ENCODE measurements around the gene AQP1. TPM values are rescaled to one million over a fixed set of nuclear protein-coding genes. Genes with fewer than 3 reads are reported as not detected.

Gene AQP1
- total RNA-seq, 1 donor from 2014 or later, result 18.0 TPM

DNA sequence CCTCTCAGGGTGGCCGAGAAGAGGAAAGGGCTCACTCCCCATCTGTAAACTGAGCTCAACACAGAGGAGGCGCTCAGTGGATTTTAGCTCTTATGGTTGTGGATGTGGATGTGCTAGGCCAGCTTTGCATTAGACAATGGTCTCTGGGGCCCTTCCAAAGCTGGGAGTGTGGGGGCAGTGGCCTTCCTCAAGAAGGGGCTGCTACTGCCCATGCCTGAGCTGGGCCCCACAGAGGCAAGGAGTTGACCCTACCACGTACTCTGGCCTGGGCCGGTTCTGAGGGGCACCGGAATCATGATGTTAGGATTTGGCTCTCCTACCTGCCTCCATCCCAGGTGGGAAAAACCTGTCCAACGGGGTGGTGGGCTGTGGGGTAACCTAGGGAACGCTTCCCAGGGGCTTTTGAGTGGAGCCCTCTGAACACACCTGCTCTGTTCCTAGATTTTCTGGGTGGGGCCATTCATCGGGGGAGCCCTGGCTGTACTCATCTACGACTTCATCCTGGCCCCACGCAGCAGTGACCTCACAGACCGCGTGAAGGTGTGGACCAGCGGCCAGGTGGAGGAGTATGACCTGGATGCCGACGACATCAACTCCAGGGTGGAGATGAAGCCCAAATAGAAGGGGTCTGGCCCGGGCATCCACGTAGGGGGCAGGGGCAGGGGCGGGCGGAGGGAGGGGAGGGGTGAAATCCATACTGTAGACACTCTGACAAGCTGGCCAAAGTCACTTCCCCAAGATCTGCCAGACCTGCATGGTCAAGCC is 11.5 kb downstream of the AQP1 start:
- DNase-seq (ENCODE audit: low spot score), result peak; percentile 69
- peaks cover 1% of the 10 kb centered on the region for H3K36me3 Mint-ChIP-seq (ENCODE audit: low read depth)
- TF ChIP-seq, protein P1, sequence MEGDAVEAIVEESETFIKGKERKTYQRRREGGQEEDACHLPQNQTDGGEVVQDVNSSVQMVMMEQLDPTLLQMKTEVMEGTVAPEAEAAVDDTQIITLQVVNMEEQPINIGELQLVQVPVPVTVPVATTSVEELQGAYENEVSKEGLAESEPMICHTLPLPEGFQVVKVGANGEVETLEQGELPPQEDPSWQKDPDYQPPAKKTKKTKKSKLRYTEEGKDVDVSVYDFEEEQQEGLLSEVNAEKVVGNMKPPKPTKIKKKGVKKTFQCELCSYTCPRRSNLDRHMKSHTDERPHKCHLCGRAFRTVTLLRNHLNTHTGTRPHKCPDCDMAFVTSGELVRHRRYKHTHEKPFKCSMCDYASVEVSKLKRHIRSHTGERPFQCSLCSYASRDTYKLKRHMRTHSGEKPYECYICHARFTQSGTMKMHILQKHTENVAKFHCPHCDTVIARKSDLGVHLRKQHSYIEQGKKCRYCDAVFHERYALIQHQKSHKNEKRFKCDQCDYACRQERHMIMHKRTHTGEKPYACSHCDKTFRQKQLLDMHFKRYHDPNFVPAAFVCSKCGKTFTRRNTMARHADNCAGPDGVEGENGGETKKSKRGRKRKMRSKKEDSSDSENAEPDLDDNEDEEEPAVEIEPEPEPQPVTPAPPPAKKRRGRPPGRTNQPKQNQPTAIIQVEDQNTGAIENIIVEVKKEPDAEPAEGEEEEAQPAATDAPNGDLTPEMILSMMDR (IDR thresholded peaks at IDR 0.05), result no peak
- H3K4me1 Mint-ChIP-seq (ENCODE audit: low read depth), result peaks cover 25% of the 10 kb centered on the region
- no peak overlapping the region for H3K4me3 Mint-ChIP-seq (ENCODE audit: unreplicated experiment)
- peaks cover 7% of the 10 kb centered on the region for H3K9me3 Mint-ChIP-seq (ENCODE audit: low read depth)
- H3K27ac Mint-ChIP-seq (ENCODE audit: unreplicated experiment), result no peak overlapping the region
- H3K27me3 Mint-ChIP-seq (ENCODE audit: low read depth), result no peaks in the 10 kb centered on the region

DNA sequence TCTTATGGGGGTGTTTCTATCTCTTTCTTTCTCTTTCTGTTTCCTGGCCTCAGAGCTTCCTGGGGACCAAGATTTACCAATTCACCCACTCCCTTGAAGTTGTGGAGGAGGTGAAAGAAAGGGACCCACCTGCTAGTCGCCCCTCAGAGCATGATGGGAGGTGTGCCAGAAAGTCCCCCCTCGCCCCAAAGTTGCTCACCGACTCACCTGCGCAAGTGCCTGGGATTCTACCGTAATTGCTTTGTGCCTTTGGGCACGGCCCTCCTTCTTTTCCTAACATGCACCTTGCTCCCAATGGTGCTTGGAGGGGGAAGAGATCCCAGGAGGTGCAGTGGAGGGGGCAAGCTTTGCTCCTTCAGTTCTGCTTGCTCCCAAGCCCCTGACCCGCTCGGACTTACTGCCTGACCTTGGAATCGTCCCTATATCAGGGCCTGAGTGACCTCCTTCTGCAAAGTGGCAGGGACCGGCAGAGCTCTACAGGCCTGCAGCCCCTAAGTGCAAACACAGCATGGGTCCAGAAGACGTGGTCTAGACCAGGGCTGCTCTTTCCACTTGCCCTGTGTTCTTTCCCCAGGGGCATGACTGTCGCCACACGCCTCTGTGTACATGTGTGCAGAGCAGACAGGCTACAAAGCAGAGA is 12.2 kb downstream of the AQP1 start:
- Mint-ChIP-seq H3K4me3 (ENCODE audit: unreplicated experiment) (no peak overlapping the region), H3K27me3 (ENCODE audit: low read depth) (no peaks in the 10 kb centered on the region), H3K4me1 (ENCODE audit: low read depth) (peaks cover 25% of the 10 kb centered on the region), H3K9me3 (ENCODE audit: low read depth) (peaks cover 7% of the 10 kb centered on the region), H3K27ac (ENCODE audit: unreplicated experiment) (no peak overlapping the region), H3K36me3 (ENCODE audit: low read depth) (peaks cover 1% of the 10 kb centered on the region)
- TF ChIP-seq, protein P1 (IDR thresholded peaks at IDR 0.05), result no peak
- DNase-seq (ENCODE audit: low spot score), result peak; percentile 50

DNA sequence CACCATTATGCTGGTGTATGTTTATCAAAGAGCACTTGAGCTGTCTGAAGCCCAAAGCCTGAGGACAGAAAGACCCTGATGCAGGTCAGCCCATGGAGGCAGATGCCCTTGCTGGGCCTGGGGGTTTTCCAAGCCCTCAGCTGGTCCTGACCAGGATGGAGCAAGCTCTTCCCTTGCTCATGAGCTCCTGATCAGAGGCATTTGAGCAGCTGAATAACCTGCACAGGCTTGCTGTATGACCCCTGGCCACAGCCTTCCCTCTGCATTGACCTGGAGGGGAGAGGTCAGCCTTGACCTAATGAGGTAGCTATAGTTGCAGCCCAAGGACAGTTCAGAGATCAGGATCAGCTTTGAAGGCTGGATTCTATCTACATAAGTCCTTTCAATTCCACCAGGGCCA is 13.0 kb downstream of the AQP1 start:
- H3K4me3 Mint-ChIP-seq (ENCODE audit: unreplicated experiment), result no peak overlapping the region
- TF ChIP-seq, protein P1 (IDR thresholded peaks at IDR 0.05), result no peak
- peak; percentile 54 for DNase-seq (ENCODE audit: low spot score)

DNA sequence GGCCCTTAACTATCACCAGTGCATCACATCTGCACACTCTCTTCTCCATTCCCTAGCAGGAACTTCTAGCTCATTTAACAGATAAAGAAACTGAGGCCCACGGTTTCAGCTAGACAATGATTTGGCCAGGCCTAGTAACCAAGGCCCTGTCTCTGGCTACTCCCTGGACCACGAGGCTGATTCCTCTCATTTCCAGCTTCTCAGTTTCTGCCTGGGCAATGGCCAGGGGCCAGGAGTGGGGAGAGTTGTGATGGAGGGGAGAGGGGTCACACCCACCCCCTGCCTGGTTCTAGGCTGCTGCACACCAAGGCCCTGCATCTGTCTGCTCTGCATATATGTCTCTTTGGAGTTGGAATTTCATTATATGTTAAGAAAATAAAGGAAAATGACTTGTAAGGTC is 13.5 kb downstream of the AQP1 start:
- H3K4me1 Mint-ChIP-seq (ENCODE audit: low read depth), result peaks cover 22% of the 10 kb centered on the region
- TF ChIP-seq, protein P1 (IDR thresholded peaks at IDR 0.05), result no peak
- H3K27me3 Mint-ChIP-seq (ENCODE audit: low read depth), result no peaks in the 10 kb centered on the region
- DNase-seq (ENCODE audit: low spot score), result peak; percentile 42
- H3K4me3 Mint-ChIP-seq (ENCODE audit: unreplicated experiment), result no peak overlapping the region
- no peak overlapping the region for H3K27ac Mint-ChIP-seq (ENCODE audit: unreplicated experiment)
- peaks cover 7% of the 10 kb centered on the region for H3K9me3 Mint-ChIP-seq (ENCODE audit: low read depth)
- H3K36me3 Mint-ChIP-seq (ENCODE audit: low read depth), result peaks cover 1% of the 10 kb centered on the region

More for the DNA sequence above, 13.0 kb downstream of the AQP1 start:
- Mint-ChIP-seq H3K4me1 (ENCODE audit: low read depth) (peaks cover 24% of the 10 kb centered on the region), H3K9me3 (ENCODE audit: low read depth) (peaks cover 7% of the 10 kb centered on the region), H3K27me3 (ENCODE audit: low read depth) (no peaks in the 10 kb centered on the region), H3K27ac (ENCODE audit: unreplicated experiment) (no peak overlapping the region), H3K36me3 (ENCODE audit: low read depth) (peaks cover 1% of the 10 kb centered on the region)

DNA sequence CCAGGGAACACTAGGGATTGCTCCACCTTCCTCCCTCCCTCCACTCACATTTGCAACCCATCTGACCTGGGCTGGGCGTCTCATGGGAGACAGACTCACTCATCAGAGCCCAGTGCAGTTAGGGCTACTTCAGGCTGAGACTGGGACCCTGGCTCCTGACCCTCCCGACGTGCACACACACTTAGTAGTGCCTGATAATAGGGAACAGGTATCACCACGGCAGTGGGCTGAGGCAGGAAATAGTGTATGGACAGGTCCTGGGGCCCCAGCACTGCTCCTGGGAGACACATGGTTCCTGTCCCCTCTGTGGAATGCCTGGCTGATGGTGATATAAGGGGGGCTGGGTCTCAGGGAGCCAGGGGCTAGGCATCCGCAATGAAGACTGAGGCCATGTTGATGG is 14.3 kb downstream of the AQP1 start:
- TF ChIP-seq, protein P1 (IDR thresholded peaks at IDR 0.05), result no peak
- H3K4me1 Mint-ChIP-seq (ENCODE audit: low read depth), result peaks cover 20% of the 10 kb centered on the region
- peak; percentile 68 for DNase-seq (ENCODE audit: low spot score)
- H3K9me3 Mint-ChIP-seq (ENCODE audit: low read depth), result peaks cover 7% of the 10 kb centered on the region
- H3K36me3 Mint-ChIP-seq (ENCODE audit: low read depth), result peaks cover 1% of the 10 kb centered on the region
- no peak overlapping the region for H3K27ac Mint-ChIP-seq (ENCODE audit: unreplicated experiment)
- no peak overlapping the region for H3K4me3 Mint-ChIP-seq (ENCODE audit: unreplicated experiment)
- no peaks in the 10 kb centered on the region for H3K27me3 Mint-ChIP-seq (ENCODE audit: low read depth)

Data from chondrocyte (in vitro differentiated cells).